Thyroid gland (tissue), 4 donors: Measurements from ENCODE around the gene FDXR. TPM values are rescaled to one million over a fixed set of nuclear protein-coding genes. Genes with fewer than 3 reads are reported as not detected.

ENCODE experiments used
- DNase-seq, 2 donors: peaks; one replicate each; pipeline ENCODE4 v3.0.0-alpha.2; 2019
- H3K27ac ChIP-seq, 3 donors: fragments of 200-600 bp; sonication (generic); 1 replicate in 2 of 3; 2 replicates in 1 of 3; pipeline ENCODE4 v1.5.1; 2016 to 2019; ENCODE audit warnings: mild to moderate bottlenecking in 1 of 3, moderate library complexity in 1 of 3
- H3K27me3 ChIP-seq: fragments of 200-600 bp; sonication (generic); one replicate; pipeline ENCODE4 v1.5.1; 2019
- H3K36me3 ChIP-seq, 2 donors: fragments of 200-600 bp; sonication (generic); one replicate each; pipeline ENCODE4 v1.5.1; 2016 to 2019
- H3K4me1 ChIP-seq, 2 donors: fragments of 200-600 bp; sonication (generic); one replicate each; pipeline ENCODE4 v1.5.1; 2017 to 2019
- H3K4me3 ChIP-seq, 3 donors: fragments of 200-600 bp; sonication (generic); replicated peaks in 1 of 3; 1 replicate in 2 of 3; 2 replicates in 1 of 3; pipeline ENCODE4 v1.5.1; 2016; ENCODE audit warnings: mild to moderate bottlenecking in 1 of 3
- H3K9me3 ChIP-seq: fragments of 200-600 bp; sonication (generic); one replicate; pipeline ENCODE4 v1.5.1; 2017
- CTCF ChIP-seq, 6 experiments: fragments of 200-600 bp in 3 of 6; fragments of 450-650 bp in 3 of 6; sonication (generic) in 3 of 6; IDR thresholded peaks; one replicate each; pipeline ENCODE4 v1.5.1; 2016 to 2019; ENCODE audit warnings: antibody characterized with exemption in 6 of 6, mild to moderate bottlenecking in 2 of 6, inconsistent platforms in 1 of 6, moderate library complexity in 1 of 6
- POLR2A ChIP-seq, 2 donors: fragments of 450-650 bp; IDR thresholded peaks; one replicate each; pipeline ENCODE4 v1.6.1; 2017; ENCODE audit warnings: antibody characterized with exemption in 2 of 2, mild to moderate bottlenecking in 2 of 2, moderate library complexity in 1 of 2
- WGBS, 2 donors: methylation state at CpG; one replicate each; pipeline ENCODE4 v1.1.5; 2017; 5-methylcytosine and 5-hydroxymethylcytosine counted together
- intact Hi-C: fragments of 100-400 bp; cut with DNase I; formaldehyde crosslinking; loops from one replicate; pipeline ENCODE4 v1.15.1; 2023
- total RNA-seq, 4 donors: library from RNA; depleted of rRNA; stranded (reverse); fragments of >200 nt; gene quantifications; one replicate each; pipeline ENCODE4 v1.2.3, GENCODE V29; 2016

Gene FDXR
- total RNA-seq, 4 donors from 2014 or later = 5.9 to 18.6 (median 10.2) TPM

- no peaks in the 10 kb centered on the region for H3K9me3 ChIP-seq
- intact Hi-C loops = no loop called here
- no peak overlapping the region for H3K27ac ChIP-seq
- H3K4me1 ChIP-seq = peaks cover 41 to 68% of the 10 kb centered on the region in 2 donors
- TF ChIP-seq POLR2A (IDR thresholded peaks at IDR 0.05) (no peak), CTCF (IDR thresholded peaks at IDR 0.05) (no peak)
- WGBS, 2 donors = 67 to 89% methylated on average over 11 to 16 of the region's 16 CpGs
- H3K4me3 ChIP-seq = no peak overlapping the region
- DNase-seq = peak; percentile 68 to 69
- no peaks in the 10 kb centered on the region for H3K36me3 ChIP-seq
- no peaks in the 10 kb centered on the region for H3K27me3 ChIP-seq
These were observed 52.9 kb downstream of the FDXR start for GRCh38 chr17:74819801-74820436.

- H3K4me1 ChIP-seq = peaks cover 52 to 81% of the 10 kb centered on the region in 2 donors
- no peak for DNase-seq
- H3K4me3 ChIP-seq = no peak overlapping the region
- no peak for TF ChIP-seq POLR2A (IDR thresholded peaks at IDR 0.05)
- intact Hi-C loops = no loop called here
- no peaks in the 10 kb centered on the region for H3K27me3 ChIP-seq
- H3K27ac ChIP-seq = no peak overlapping the region
- 97% methylated on average over 16 of the region's 16 CpGs for WGBS, 2 donors
- H3K9me3 ChIP-seq = no peaks in the 10 kb centered on the region
- no peaks in the 10 kb centered on the region for H3K36me3 ChIP-seq
These were observed 54.4 kb downstream of the FDXR start for GRCh38 chr17:74818291-74818938.

- peaks cover 50 to 79% of the 10 kb centered on the region in 2 donors for H3K4me1 ChIP-seq
- TF ChIP-seq POLR2A (IDR thresholded peaks at IDR 0.05) = no peak
- H3K27me3 ChIP-seq = no peaks in the 10 kb centered on the region
- peak overlapping the region in 1 of 3 donors; percentile 91 for H3K27ac ChIP-seq
- no peaks in the 10 kb centered on the region for H3K9me3 ChIP-seq
- intact Hi-C loops = no loop called here
- no peaks in the 10 kb centered on the region for H3K36me3 ChIP-seq
- no peak for DNase-seq
- 82 to 96% methylated on average over 13 to 18 of the region's 18 CpGs for WGBS, 2 donors
- no peak overlapping the region for H3K4me3 ChIP-seq
These were observed 55.7 kb downstream of the FDXR start for GRCh38 chr17:74816905-74817620.

GRCh38 chr17:74815550-74816370 is 57.0 kb downstream of the FDXR start:
- 24 to 60% methylated on average over 13 of the region's 15 CpGs for WGBS, 2 donors
- intact Hi-C loops = no loop called here
- no peaks in the 10 kb centered on the region for H3K27me3 ChIP-seq
- no peak overlapping the region for H3K4me3 ChIP-seq
- H3K4me1 ChIP-seq = peaks cover 60 to 79% of the 10 kb centered on the region in 2 donors
- H3K9me3 ChIP-seq = no peaks in the 10 kb centered on the region
- H3K36me3 ChIP-seq = no peaks in the 10 kb centered on the region
- TF ChIP-seq CTCF (IDR thresholded peaks at IDR 0.05) = peak in 2 of 6 experiments; percentile 6 to 18
- no peak for TF ChIP-seq POLR2A (IDR thresholded peaks at IDR 0.05)
- peak overlapping the region; percentile 87 to 92 (median 91) for H3K27ac ChIP-seq
- peak; percentile 57 to 58 for DNase-seq

- 48 to 52% methylated on average over 7 of the region's 7 CpGs for WGBS, 2 donors
- peak overlapping the region; percentile 87 to 92 (median 91) for H3K27ac ChIP-seq
- no peaks in the 10 kb centered on the region for H3K27me3 ChIP-seq
- H3K36me3 ChIP-seq = no peaks in the 10 kb centered on the region
- TF ChIP-seq POLR2A (IDR thresholded peaks at IDR 0.05) (no peak), CTCF (IDR thresholded peaks at IDR 0.05) (no peak)
- intact Hi-C loops = no loop called here
- no peak overlapping the region for H3K4me3 ChIP-seq
- H3K4me1 ChIP-seq = peaks cover 58 to 79% of the 10 kb centered on the region in 2 donors
- no peaks in the 10 kb centered on the region for H3K9me3 ChIP-seq
- peak; percentile 87 to 88 for DNase-seq
These were observed 57.7 kb downstream of the FDXR start for GRCh38 chr17:74815067-74815466.
